HG03095 (cell line): ENCODE data around the gene POLDIP2.
A peak's percentile ranks its signal among the peaks of the same experiment; 100 is the strongest.

Experiments
- ATAC-seq: cut with Tn5 transposase; IDR thresholded peaks from one replicate; pipeline ENCODE4 v1.9.1; 2021; ENCODE audit warnings: moderate library complexity; ENCODE audit not compliant: unreplicated experiment

POLDIP2 gene

GRCh38 chr17:28318759-28319597, 38.3 kb downstream of the POLDIP2 start, which contains the start of gene TMEM97:
Gene TMEM97 (plus strand): TSS chr17:28319200. CDS start chr17:28319240, 40 bp downstream.
- peak; percentile 89 for ATAC-seq

- ATAC-seq, result no peak
Observed at GRCh38 chr17:28317966-28318758, 39.2 kb downstream of the POLDIP2 start.

GRCh38 chr17:28317099-28317965, 40.0 kb downstream of the POLDIP2 start:
- ATAC-seq, result no peak

- no peak for ATAC-seq
Observed at GRCh38 chr17:28315846-28316705, 41.3 kb downstream of the POLDIP2 start.

GRCh38 chr17:28313841-28314240, 43.5 kb downstream of the POLDIP2 start:
- no peak for ATAC-seq

GRCh38 chr17:28306954-28307401, 50.3 kb downstream of the POLDIP2 start:
- ATAC-seq, result no peak

- no peak for ATAC-seq
Observed at GRCh38 chr17:28298449-28298848, 58.9 kb downstream of the POLDIP2 start.
